Measurements from ENCODE around the gene TTLL10.

- TF ChIP-seq EP300 (IDR thresholded peaks at IDR 0.05) (no peak), CTCF (IDR thresholded peaks at IDR 0.05) (no peak), POLR2A (IDR thresholded peaks at IDR 0.05) (no peak)
Observed at GRCh38 chr1:1219341-1219740, 45.7 kb downstream of the TTLL10 start.

Data from gastroesophageal sphincter (tissue), 3 donors.